HepG2 (cell line): ENCODE data around the gene SEBOX. TPM values are rescaled to one million over a fixed set of nuclear protein-coding genes. Genes with fewer than 3 reads are reported as not detected.

Experiments
- ATAD3A ChIP-seq: sonication (generic); formaldehyde crosslinking; IDR thresholded peaks from 2 replicates; pipeline ENCODE4 v1.4.0; 2020; ENCODE audit warnings: missing genetic modification reagents
- CENPT ChIP-seq: sonication (generic); formaldehyde crosslinking; IDR thresholded peaks from 2 replicates; pipeline ENCODE4 v1.8.0; 2022; ENCODE audit warnings: low read depth, mild to moderate bottlenecking, moderate library complexity, missing genetic modification reagents
- EP300 ChIP-seq, 3 experiments: sonication (generic) in 1 of 3; formaldehyde crosslinking in 1 of 3; IDR thresholded peaks; 2 replicates each; pipeline versions ENCODE4 v1.5.1 to v1.6.1; 2011 to 2020; ENCODE audit warnings: low read depth in 2 of 3, low read length in 2 of 3, borderline replicate concordance in 1 of 3, improper control_type of control experiment in 1 of 3, mild to moderate bottlenecking in 1 of 3, missing genetic modification reagents in 1 of 3, moderate library complexity in 1 of 3
- ETV5 ChIP-seq: IDR thresholded peaks from 2 replicates; pipeline ENCODE4 v1.6.1; 2018; ENCODE audit warnings: missing biosample characterization, missing genetic modification reagents, inconsistent platforms, borderline replicate concordance
- FIP1L1 ChIP-seq: fragments of 200-400 bp; formaldehyde crosslinking; IDR thresholded peaks from 2 replicates; pipeline ENCODE4 v1.6.1; 2018; ENCODE audit warnings: low read depth, mild to moderate bottlenecking, low read length, moderate library complexity, borderline replicate concordance; ENCODE audit not compliant: insufficient read depth
- HDAC2 ChIP-seq: sonication (generic); formaldehyde crosslinking; IDR thresholded peaks from 2 replicates; pipeline ENCODE4 v1.4.0; 2020; ENCODE audit warnings: missing genetic modification reagents
- ZNF569 ChIP-seq: sonication (generic); formaldehyde crosslinking; IDR thresholded peaks from 2 replicates; pipeline ENCODE4 v1.5.0; 2020; ENCODE audit warnings: mild to moderate bottlenecking, missing genetic modification reagents, moderate library complexity, borderline replicate concordance
- ZNF577 ChIP-seq: sonication (generic); formaldehyde crosslinking; IDR thresholded peaks from 2 replicates; pipeline ENCODE4 v1.4.0; 2020; ENCODE audit warnings: mild to moderate bottlenecking, low read depth, missing genetic modification reagents, borderline replicate concordance
- ZNF598 ChIP-seq: sonication (generic); formaldehyde crosslinking; IDR thresholded peaks from 2 replicates; pipeline ENCODE4 v1.5.1; 2020; ENCODE audit warnings: mild to moderate bottlenecking, missing genetic modification reagents, borderline replicate concordance
- ZNF782 ChIP-seq: sonication (generic); formaldehyde crosslinking; IDR thresholded peaks from 2 replicates; pipeline ENCODE4 v1.4.0; 2020; ENCODE audit warnings: missing genetic modification reagents, mild to moderate bottlenecking, borderline replicate concordance
- ZNF788 ChIP-seq: sonication (generic); formaldehyde crosslinking; IDR thresholded peaks from 2 replicates; pipeline ENCODE4 v1.5.0; 2020; ENCODE audit warnings: mild to moderate bottlenecking, missing genetic modification reagents, borderline replicate concordance
- ZZZ3 ChIP-seq: sonication (generic); formaldehyde crosslinking; IDR thresholded peaks from 2 replicates; pipeline ENCODE4 v1.4.0; 2020; ENCODE audit warnings: missing genetic modification reagents, mild to moderate bottlenecking, borderline replicate concordance
- polyA plus RNA-seq, 8 experiments: library from polyadenylated mRNA; depleted of rRNA in 3 of 8; stranded (reverse) in 7 of 8; unstranded in 1 of 8; fragments of >200 nt; fragmentation: Illumina TruSeq in 4 of 8; extraction: Trizol in 4 of 8; gene quantifications; 2 replicates each; pipeline versions ENCODE4 v1.2.1 to v1.2.3, GENCODE V29; 2011 to 2016; ENCODE audit warnings: low read depth in 4 of 8, missing spikeins in 1 of 8, mixed read lengths in 1 of 8; ENCODE audit not compliant: insufficient read depth in 1 of 8
- total RNA-seq, 5 experiments: library from RNA; depleted of rRNA; stranded (reverse); fragments of >200 nt; fragmentation: Illumina TruSeq; extraction: Trizol; gene quantifications; 2 replicates each; pipeline ENCODE4 v1.2.3, GENCODE V29; 2016; ENCODE audit warnings: low read depth in 1 of 5
- TF ChIP-seq, protein P1 (sequence below): sonication (generic); formaldehyde crosslinking; IDR thresholded peaks from 2 replicates; pipeline ENCODE4 v1.8.0; 2022; ENCODE audit warnings: missing genetic modification reagents, mild to moderate bottlenecking, moderate library complexity, borderline replicate concordance
- TF ChIP-seq, protein P2 (sequence below): sonication (generic); formaldehyde crosslinking; IDR thresholded peaks from 2 replicates; pipeline ENCODE4 v1.5.0; 2020; ENCODE audit warnings: missing genetic modification reagents
- TF ChIP-seq, protein P3 (sequence below): sonication (generic); formaldehyde crosslinking; conservative IDR thresholded peaks from 2 replicates; pipeline ENCODE4 v1.4.0; 2020; ENCODE audit warnings: missing genetic modification reagents
- TF ChIP-seq, protein P4 (sequence below): sonication (generic); formaldehyde crosslinking; conservative IDR thresholded peaks from 2 replicates; pipeline ENCODE4 v1.8.0; 2022; ENCODE audit warnings: low read depth, missing genetic modification reagents
- TF ChIP-seq, protein P5 (sequence below): sonication (generic); formaldehyde crosslinking; IDR thresholded peaks from 2 replicates; pipeline ENCODE4 v1.8.0; 2022; ENCODE audit warnings: low read depth, missing genetic modification reagents

The SEBOX gene
- total and polyA plus RNA-seq, 2 of the 13 experiments (the other 11 are each of a cell fraction or from before 2014, with no cell fraction given), result not detected

- TF ChIP-seq, protein P1, sequence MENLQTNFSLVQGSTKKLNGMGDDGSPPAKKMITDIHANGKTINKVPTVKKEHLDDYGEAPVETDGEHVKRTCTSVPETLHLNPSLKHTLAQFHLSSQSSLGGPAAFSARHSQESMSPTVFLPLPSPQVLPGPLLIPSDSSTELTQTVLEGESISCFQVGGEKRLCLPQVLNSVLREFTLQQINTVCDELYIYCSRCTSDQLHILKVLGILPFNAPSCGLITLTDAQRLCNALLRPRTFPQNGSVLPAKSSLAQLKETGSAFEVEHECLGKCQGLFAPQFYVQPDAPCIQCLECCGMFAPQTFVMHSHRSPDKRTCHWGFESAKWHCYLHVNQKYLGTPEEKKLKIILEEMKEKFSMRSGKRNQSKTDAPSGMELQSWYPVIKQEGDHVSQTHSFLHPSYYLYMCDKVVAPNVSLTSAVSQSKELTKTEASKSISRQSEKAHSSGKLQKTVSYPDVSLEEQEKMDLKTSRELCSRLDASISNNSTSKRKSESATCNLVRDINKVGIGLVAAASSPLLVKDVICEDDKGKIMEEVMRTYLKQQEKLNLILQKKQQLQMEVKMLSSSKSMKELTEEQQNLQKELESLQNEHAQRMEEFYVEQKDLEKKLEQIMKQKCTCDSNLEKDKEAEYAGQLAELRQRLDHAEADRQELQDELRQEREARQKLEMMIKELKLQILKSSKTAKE (CRISPR knock-in tag), result no peak
- TF ChIP-seq ZNF782 (CRISPR knock-in tag) (no peak), EP300 (IDR thresholded peaks at IDR 0.05; ENCODE audit: low read depth in 2 of 2, low read length in 2 of 2) (0 out of 4 replicates have a peak, but pooled peaks of 1 of the 2 experiments have one; percentile 34), EP300 (CRISPR knock-in tag; IDR thresholded peaks at IDR 0.05; ENCODE audit: borderline replicate concordance) (no peak), CENPT (CRISPR knock-in tag) (no peak), ZZZ3 (CRISPR knock-in tag) (no peak; the same call in 1 of the 2 replicates), ATAD3A (CRISPR knock-in tag) (no peak), ZNF788 (CRISPR knock-in tag) (peak; percentile 75; the same call in 1 of the 2 replicates), ZNF598 (CRISPR knock-in tag) (no peak), ETV5 (peak; percentile 71; the same call in 1 of the 2 replicates), ZNF577 (no peak), ZNF569 (no peak), HDAC2 (CRISPR knock-in tag) (peak; percentile 53), FIP1L1 (no peak)
- TF ChIP-seq, protein P2, sequence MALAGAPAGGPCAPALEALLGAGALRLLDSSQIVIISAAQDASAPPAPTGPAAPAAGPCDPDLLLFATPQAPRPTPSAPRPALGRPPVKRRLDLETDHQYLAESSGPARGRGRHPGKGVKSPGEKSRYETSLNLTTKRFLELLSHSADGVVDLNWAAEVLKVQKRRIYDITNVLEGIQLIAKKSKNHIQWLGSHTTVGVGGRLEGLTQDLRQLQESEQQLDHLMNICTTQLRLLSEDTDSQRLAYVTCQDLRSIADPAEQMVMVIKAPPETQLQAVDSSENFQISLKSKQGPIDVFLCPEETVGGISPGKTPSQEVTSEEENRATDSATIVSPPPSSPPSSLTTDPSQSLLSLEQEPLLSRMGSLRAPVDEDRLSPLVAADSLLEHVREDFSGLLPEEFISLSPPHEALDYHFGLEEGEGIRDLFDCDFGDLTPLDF (CRISPR knock-in tag), result peak; percentile 54; the same call in 1 of the 2 replicates
- TF ChIP-seq, protein P3, sequence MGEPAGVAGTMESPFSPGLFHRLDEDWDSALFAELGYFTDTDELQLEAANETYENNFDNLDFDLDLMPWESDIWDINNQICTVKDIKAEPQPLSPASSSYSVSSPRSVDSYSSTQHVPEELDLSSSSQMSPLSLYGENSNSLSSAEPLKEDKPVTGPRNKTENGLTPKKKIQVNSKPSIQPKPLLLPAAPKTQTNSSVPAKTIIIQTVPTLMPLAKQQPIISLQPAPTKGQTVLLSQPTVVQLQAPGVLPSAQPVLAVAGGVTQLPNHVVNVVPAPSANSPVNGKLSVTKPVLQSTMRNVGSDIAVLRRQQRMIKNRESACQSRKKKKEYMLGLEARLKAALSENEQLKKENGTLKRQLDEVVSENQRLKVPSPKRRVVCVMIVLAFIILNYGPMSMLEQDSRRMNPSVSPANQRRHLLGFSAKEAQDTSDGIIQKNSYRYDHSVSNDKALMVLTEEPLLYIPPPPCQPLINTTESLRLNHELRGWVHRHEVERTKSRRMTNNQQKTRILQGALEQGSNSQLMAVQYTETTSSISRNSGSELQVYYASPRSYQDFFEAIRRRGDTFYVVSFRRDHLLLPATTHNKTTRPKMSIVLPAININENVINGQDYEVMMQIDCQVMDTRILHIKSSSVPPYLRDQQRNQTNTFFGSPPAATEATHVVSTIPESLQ (CRISPR knock-in tag), result no peak
- TF ChIP-seq, protein P4, sequence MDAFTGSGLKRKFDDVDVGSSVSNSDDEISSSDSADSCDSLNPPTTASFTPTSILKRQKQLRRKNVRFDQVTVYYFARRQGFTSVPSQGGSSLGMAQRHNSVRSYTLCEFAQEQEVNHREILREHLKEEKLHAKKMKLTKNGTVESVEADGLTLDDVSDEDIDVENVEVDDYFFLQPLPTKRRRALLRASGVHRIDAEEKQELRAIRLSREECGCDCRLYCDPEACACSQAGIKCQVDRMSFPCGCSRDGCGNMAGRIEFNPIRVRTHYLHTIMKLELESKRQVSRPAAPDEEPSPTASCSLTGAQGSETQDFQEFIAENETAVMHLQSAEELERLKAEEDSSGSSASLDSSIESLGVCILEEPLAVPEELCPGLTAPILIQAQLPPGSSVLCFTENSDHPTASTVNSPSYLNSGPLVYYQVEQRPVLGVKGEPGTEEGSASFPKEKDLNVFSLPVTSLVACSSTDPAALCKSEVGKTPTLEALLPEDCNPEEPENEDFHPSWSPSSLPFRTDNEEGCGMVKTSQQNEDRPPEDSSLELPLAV (CRISPR knock-in tag), result no peak
- TF ChIP-seq, protein P5, sequence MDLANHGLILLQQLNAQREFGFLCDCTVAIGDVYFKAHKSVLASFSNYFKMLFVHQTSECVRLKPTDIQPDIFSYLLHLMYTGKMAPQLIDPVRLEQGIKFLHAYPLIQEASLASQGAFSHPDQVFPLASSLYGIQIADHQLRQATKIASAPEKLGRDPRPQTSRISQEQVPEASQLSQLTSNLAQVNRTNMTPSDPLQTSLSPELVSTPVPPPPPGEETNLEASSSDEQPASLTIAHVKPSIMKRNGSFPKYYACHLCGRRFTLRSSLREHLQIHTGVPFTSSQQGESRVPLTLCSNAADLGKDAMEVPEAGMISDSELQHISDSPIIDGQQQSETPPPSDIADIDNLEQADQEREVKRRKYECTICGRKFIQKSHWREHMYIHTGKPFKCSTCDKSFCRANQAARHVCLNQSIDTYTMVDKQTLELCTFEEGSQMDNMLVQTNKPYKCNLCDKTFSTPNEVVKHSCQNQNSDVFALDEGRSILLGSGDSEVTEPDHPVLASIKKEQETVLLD, result no peak; the same call in 1 of the 2 replicates
Measured at GRCh38 chr17:28335201-28335958, 29.6 kb downstream of the SEBOX start, which contains the start of the genes IFT20 and TNFAIP1 (continued).
